Stimulated activated naive B cell treated with anti-CD40 and anti-IgM and Interleukin-4, amounts not matched to agents 10 μg/mL and 1 μg/mL and 100 μg/mL, for 72 hours (primary cell): ENCODE results near the gene SLC6A5.

Source experiments
- ATAC-seq, 2 donors: fragments of 150-1000 bp; cut with Tn5 transposase; replicated peaks; 2 replicates each; pipeline ENCODE4 v1.10.0; 2021; ENCODE audit warnings: moderate library complexity in 1 of 2
- DNase-seq: peaks from one replicate; pipeline ENCODE4 v3.0.0; 2021
- H3K27ac Mint-ChIP-seq: one replicate; pipeline ENCODE4 v1.8.0; 2022; ENCODE audit warnings: mild to moderate bottlenecking, mixed read lengths
- H3K27me3 Mint-ChIP-seq, 2 donors: one replicate each; pipeline ENCODE4 v1.8.0; 2022; ENCODE audit warnings: mixed read lengths in 2 of 2
- H3K36me3 Mint-ChIP-seq, 2 donors: one replicate each; pipeline ENCODE4 v1.8.0; 2022; ENCODE audit warnings: mixed read lengths in 2 of 2, mild to moderate bottlenecking in 1 of 2
- H3K4me1 Mint-ChIP-seq, 2 donors: one replicate each; pipeline ENCODE4 v1.8.0; 2022; ENCODE audit warnings: mixed read lengths in 2 of 2, mild to moderate bottlenecking in 1 of 2
- H3K4me3 Mint-ChIP-seq, 2 donors: one replicate each; pipeline ENCODE4 v1.8.0; 2022; ENCODE audit warnings: mild to moderate bottlenecking in 2 of 2, mixed read lengths in 2 of 2, moderate library complexity in 1 of 2
- H3K9me3 Mint-ChIP-seq, 2 donors: one replicate each; pipeline ENCODE4 v1.8.0; 2022; ENCODE audit warnings: mixed read lengths in 2 of 2, mild to moderate bottlenecking in 1 of 2

SLC6A5 gene

GRCh38 chr11:20676658-20677057 is 77.2 kb downstream of the SLC6A5 start:
- Mint-ChIP-seq H3K36me3 (no peaks in the 10 kb centered on the region), H3K9me3 (no peaks in the 10 kb centered on the region), H3K27me3 (peaks cover 23 to 28% of the 10 kb centered on the region in 2 donors), H3K27ac (no peak overlapping the region), H3K4me1 (no peaks in the 10 kb centered on the region), H3K4me3 (no peak overlapping the region)
- DNase-seq = no peak
- ATAC-seq = no peak

DNA sequence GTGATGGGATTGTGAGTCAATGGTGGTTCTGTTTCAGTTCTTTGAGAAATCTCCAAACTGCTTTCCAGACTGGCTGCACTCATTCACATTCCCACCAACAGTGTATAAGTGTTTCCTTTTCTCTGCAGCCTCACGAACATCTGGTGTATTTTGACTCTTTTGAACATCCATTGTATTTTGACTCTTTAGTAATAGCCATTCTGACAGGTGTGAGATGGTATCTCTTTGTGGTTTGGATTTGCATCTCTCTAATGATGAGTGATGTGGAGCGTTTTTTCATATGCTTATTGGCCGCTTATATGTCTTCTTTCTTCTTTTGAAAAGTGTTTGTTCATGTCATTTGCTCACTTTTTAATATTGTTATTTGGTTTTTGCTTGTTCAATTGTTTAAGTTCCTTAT is 89.4 kb downstream of the SLC6A5 start:
- DNase-seq (no peak), ATAC-seq (no peak)
- Mint-ChIP-seq H3K36me3 (no peaks in the 10 kb centered on the region), H3K27ac (no peak overlapping the region), H3K4me1 (no peaks in the 10 kb centered on the region), H3K27me3 (no peaks in the 10 kb centered on the region), H3K4me3 (no peak overlapping the region), H3K9me3 (peaks cover 0 to 3% of the 10 kb centered on the region in 2 donors)

- Mint-ChIP-seq H3K27ac (no peak overlapping the region), H3K9me3 (peaks cover 6% of the 10 kb centered on the region in 2 donors), H3K36me3 (no peaks in the 10 kb centered on the region), H3K4me1 (no peaks in the 10 kb centered on the region), H3K27me3 (no peaks in the 10 kb centered on the region), H3K4me3 (no peak overlapping the region)
- no peak for DNase-seq
- no peak for ATAC-seq
Observed at GRCh38 chr11:20707876-20708275, 108.5 kb downstream of the SLC6A5 start.
